ENCODE results near the gene STEAP1. TPM values are rescaled to one million over a fixed set of nuclear protein-coding genes. Genes with fewer than 3 reads are reported as not detected.

STEAP1 gene
- total RNA-seq, 3 donors from 2014 or later (not counting 1 experiment from before 2014, with no cell fraction given) = not detected

- H3K36me3 ChIP-seq (ENCODE audit: control insufficient read depth, insufficient read depth, low read length) = no peaks in the 10 kb centered on the region
- Mint-ChIP-seq H3K27me3 (ENCODE audit: low read depth in 2 of 2) (peaks cover 8 to 19% of the 10 kb centered on the region in 2 donors), H3K9me3 (no peaks in the 10 kb centered on the region), H3K4me1 (no peaks in the 10 kb centered on the region), H3K36me3 (no peaks in the 10 kb centered on the region), H3K27ac (no peak overlapping the region), H3K4me3 (no peak overlapping the region)
- H3K27me3 ChIP-seq (ENCODE audit: control insufficient read depth, insufficient read depth, low read length) = peaks cover 14% of the 10 kb centered on the region
- DNase-seq (no peak), ATAC-seq (no peak)
- H3K9me3 ChIP-seq (ENCODE audit: control insufficient read depth, insufficient read depth, low read length) = no peaks in the 10 kb centered on the region
- TF ChIP-seq CTCF (IDR thresholded peaks at IDR 0.05) = no peak
- H3K4me3 ChIP-seq (ENCODE audit: low read length) = no peak overlapping the region
- WGBS (ENCODE audit: insufficient coverage) = 89% methylated on average over 1 of the region's 1 CpG
- no peaks in the 10 kb centered on the region for H3K4me1 ChIP-seq (ENCODE audit: control insufficient read depth, insufficient read depth, low read length)
- intact Hi-C loops (cut with micrococcal nuclease) = no loop called here
- H3K27ac ChIP-seq (ENCODE audit: low read length) = no peak overlapping the region
Observed at GRCh38 chr7:90207956-90208355, 53.7 kb downstream of the STEAP1 start.

GRCh38 chr7:90209776-90210175, 55.5 kb downstream of the STEAP1 start:
- Mint-ChIP-seq H3K27ac (no peak overlapping the region), H3K4me3 (no peak overlapping the region), H3K27me3 (ENCODE audit: low read depth in 2 of 2) (peaks cover 8 to 19% of the 10 kb centered on the region in 2 donors), H3K36me3 (no peaks in the 10 kb centered on the region), H3K4me1 (no peaks in the 10 kb centered on the region), H3K9me3 (no peaks in the 10 kb centered on the region)
- Histone ChIP-seq H3K4me3 (ENCODE audit: low read length) (no peak overlapping the region), H3K9me3 (ENCODE audit: control insufficient read depth, insufficient read depth, low read length) (no peaks in the 10 kb centered on the region), H3K27ac (ENCODE audit: low read length) (no peak overlapping the region), H3K27me3 (ENCODE audit: control insufficient read depth, insufficient read depth, low read length) (peaks cover 15% of the 10 kb centered on the region), H3K4me1 (ENCODE audit: control insufficient read depth, insufficient read depth, low read length) (no peaks in the 10 kb centered on the region), H3K36me3 (ENCODE audit: control insufficient read depth, insufficient read depth, low read length) (no peaks in the 10 kb centered on the region)
- ATAC-seq (no peak), DNase-seq (no peak)
- intact Hi-C loops (cut with micrococcal nuclease) = no loop called here
- 71% methylated on average over 1 of the region's 1 CpG for WGBS (ENCODE audit: insufficient coverage)
- TF ChIP-seq CTCF (IDR thresholded peaks at IDR 0.05) = no peak

GRCh38 chr7:90210475-90210874, 56.2 kb downstream of the STEAP1 start:
- H3K27me3 ChIP-seq (ENCODE audit: control insufficient read depth, insufficient read depth, low read length) = peaks cover 15% of the 10 kb centered on the region
- H3K4me3 Mint-ChIP-seq = no peak overlapping the region

More at GRCh38 chr7:90210475-90210874, 56.2 kb downstream of the STEAP1 start:
- Mint-ChIP-seq H3K27me3 (ENCODE audit: low read depth in 2 of 2) (peaks cover 8 to 19% of the 10 kb centered on the region in 2 donors), H3K4me1 (no peaks in the 10 kb centered on the region), H3K36me3 (no peaks in the 10 kb centered on the region), H3K27ac (no peak overlapping the region), H3K9me3 (no peaks in the 10 kb centered on the region)
- H3K9me3 ChIP-seq (ENCODE audit: control insufficient read depth, insufficient read depth, low read length) = no peaks in the 10 kb centered on the region
- no peak for DNase-seq
- intact Hi-C loops (cut with micrococcal nuclease) = no loop called here
- no peaks in the 10 kb centered on the region for H3K4me1 ChIP-seq (ENCODE audit: control insufficient read depth, insufficient read depth, low read length)
- H3K4me3 ChIP-seq (ENCODE audit: low read length) = no peak overlapping the region
- no peaks in the 10 kb centered on the region for H3K36me3 ChIP-seq (ENCODE audit: control insufficient read depth, insufficient read depth, low read length)
- WGBS (ENCODE audit: insufficient coverage) = 67% methylated on average over 4 of the region's 5 CpGs
- no peak overlapping the region for H3K27ac ChIP-seq (ENCODE audit: low read length)
- TF ChIP-seq CTCF (IDR thresholded peaks at IDR 0.05) = no peak
- no peak for ATAC-seq

Measured in natural killer cell (primary cell).